HFF-Myc (cell line): ENCODE measurements around the gene LTBP1.

Source experiments
- DNase-seq: peaks from one replicate; pipeline ENCODE4 v3.0.0-alpha.2; 2011; ENCODE audit warnings: low read depth; ENCODE audit errors: extremely low read depth
- H3K4me3 ChIP-seq: replicated peaks from 2 replicates; pipeline ENCODE4 v1.5.1; 2011; ENCODE audit warnings: low read depth, mild to moderate bottlenecking, control low read depth, low read length
- TF ChIP-seq, protein P1 (sequence below): IDR thresholded peaks from 2 replicates; pipeline ENCODE4 v1.5.1; 2012; ENCODE audit warnings: mild to moderate bottlenecking, low read depth, low read length, control low read depth; ENCODE audit errors: missing control alignments

The LTBP1 gene

DNA sequence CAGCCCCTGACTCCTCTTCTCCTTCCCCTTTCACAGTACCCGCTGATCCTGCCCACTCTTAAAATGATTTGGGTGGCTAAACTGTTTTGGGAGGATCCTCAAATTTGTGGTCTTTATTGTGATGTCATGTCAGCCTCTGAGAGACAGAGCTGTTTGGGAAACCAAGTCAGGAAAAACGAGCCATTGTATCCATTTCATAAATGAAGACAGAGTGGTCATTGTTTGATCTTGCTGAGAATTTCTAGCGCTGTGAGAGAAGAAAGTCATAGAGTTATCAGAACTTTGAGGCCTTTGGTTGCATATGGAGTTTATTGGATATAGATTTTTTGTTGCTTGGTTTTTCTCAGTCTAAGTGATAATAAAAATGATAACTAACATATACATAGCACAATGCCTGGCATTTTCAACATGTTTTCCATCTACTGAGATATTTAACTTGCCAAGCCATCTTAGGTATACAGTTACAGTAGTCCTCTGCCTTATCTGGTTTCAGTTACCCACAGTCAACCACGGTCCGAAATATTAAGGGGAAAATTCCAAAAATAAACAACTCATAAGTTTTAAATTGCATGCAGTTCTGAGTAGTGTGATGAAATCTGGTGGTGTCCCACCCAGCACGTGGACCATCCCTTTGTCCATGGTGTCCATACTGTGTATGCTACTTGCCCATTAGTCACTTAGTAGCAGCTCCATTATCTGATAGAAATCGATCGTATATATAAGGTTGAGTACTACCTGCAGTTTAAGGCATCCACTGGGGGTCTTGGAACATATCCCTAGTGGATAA lies 424.7 kb downstream of the LTBP1 start:
- no peak overlapping the region for H3K4me3 ChIP-seq
- DNase-seq, result no peak
- TF ChIP-seq, protein P1, sequence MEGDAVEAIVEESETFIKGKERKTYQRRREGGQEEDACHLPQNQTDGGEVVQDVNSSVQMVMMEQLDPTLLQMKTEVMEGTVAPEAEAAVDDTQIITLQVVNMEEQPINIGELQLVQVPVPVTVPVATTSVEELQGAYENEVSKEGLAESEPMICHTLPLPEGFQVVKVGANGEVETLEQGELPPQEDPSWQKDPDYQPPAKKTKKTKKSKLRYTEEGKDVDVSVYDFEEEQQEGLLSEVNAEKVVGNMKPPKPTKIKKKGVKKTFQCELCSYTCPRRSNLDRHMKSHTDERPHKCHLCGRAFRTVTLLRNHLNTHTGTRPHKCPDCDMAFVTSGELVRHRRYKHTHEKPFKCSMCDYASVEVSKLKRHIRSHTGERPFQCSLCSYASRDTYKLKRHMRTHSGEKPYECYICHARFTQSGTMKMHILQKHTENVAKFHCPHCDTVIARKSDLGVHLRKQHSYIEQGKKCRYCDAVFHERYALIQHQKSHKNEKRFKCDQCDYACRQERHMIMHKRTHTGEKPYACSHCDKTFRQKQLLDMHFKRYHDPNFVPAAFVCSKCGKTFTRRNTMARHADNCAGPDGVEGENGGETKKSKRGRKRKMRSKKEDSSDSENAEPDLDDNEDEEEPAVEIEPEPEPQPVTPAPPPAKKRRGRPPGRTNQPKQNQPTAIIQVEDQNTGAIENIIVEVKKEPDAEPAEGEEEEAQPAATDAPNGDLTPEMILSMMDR, result no peak

DNA sequence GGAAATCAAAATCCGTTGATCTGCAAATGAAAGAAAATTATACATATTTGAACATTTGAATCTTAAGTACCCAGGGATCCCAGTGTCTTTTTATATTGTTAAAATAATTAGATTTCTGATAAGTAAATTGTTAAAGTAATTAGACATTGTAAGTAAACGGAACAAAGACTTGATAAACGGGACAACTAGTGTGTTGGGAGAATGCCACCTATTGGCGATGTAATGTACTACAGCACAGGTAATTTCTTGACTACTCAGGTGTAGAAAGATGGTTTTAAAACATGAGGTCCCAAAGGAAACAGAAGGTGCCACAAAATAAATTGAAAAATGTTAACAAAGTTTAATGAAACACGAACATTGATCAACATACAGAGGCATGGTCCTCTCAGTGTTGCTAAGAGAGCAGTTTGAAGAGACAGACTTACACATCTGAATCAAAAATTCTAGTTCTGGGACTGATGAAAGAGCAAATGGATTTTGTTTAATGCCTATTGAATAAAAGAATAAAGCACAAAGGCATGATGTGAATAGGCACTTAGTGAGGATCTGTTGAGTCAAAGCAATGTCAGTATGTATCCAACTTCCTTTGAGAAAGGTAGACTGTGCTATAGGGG lies 426.3 kb downstream of the LTBP1 start:
- DNase-seq, result no peak
- TF ChIP-seq, protein P1, result peak; percentile 67
- no peak overlapping the region for H3K4me3 ChIP-seq

DNA sequence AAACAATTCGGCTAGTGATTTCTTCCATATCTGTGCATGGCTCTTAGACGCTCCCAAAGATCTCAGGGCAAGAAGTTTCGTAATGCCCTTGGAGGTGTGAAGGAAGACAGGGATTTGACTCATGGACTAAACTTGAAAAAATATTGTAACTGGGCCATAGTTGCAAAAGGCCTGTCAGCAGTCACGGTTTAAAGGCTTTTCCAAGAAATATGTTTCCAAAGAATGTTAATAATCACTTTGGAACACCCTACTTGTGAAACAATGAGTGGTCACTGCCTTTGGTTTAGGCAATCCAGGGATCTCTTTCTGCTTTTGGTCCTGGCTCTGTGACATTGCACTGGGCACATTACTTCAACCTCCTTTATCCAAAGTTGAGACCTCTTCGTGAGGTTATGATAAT lies 427.2 kb downstream of the LTBP1 start:
- DNase-seq, result no peak
- TF ChIP-seq, protein P1, result no peak
- no peak overlapping the region for H3K4me3 ChIP-seq

DNA sequence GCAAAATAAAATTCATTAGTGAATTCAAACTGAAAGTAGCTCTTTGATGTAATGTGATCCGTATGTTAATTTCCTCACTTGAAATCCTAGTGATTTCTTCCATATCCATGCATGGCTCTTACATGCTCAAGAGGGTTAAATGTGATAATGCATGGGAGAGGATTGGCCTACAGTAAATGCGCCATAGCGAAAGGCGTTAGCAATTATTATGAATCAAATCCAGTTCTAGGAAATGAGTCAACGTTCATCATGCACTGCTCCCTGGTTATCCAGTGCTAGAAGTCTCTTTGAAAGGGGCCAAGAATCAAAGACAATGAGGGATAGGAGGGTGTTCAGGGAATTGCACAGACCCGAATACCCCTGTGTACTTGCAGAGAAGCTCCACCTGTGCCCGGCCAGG lies 428.3 kb downstream of the LTBP1 start:
- no peak for DNase-seq
- TF ChIP-seq, protein P1, result no peak
- H3K4me3 ChIP-seq, result no peak overlapping the region

GRCh38 chr2:33377048-33377447 lies 430.3 kb downstream of the LTBP1 start:
- no peak for DNase-seq
- TF ChIP-seq, protein P1, result no peak
- no peak overlapping the region for H3K4me3 ChIP-seq

- no peak for DNase-seq
- H3K4me3 ChIP-seq, result no peak overlapping the region
- TF ChIP-seq, protein P1, result no peak
These were observed 431.9 kb downstream of the LTBP1 start for GRCh38 chr2:33378556-33379210.
